Mucosa of rectum (tissue), 2 donors: Measurements from ENCODE around the gene ATP4B.

Experiments
- H3K27ac ChIP-seq, 2 donors: one replicate each; pipeline ENCODE4 v1.7.0; 2013; ENCODE audit warnings: inconsistent platforms in 2 of 2, low read depth in 2 of 2, low read length in 2 of 2
- H3K27me3 ChIP-seq, 2 donors: one replicate each; pipeline ENCODE4 v1.7.0; 2013; ENCODE audit warnings: low read length in 2 of 2; ENCODE audit not compliant: control insufficient read depth in 2 of 2, insufficient read depth in 2 of 2
- H3K36me3 ChIP-seq, 2 donors: one replicate each; pipeline ENCODE4 v1.7.0; 2013; ENCODE audit warnings: low read length in 2 of 2; ENCODE audit not compliant: control insufficient read depth in 2 of 2, insufficient read depth in 2 of 2
- H3K4me1 ChIP-seq, 2 donors: one replicate each; pipeline ENCODE4 v1.7.0; 2013; ENCODE audit warnings: low read length in 2 of 2, mild to moderate bottlenecking in 1 of 2; ENCODE audit not compliant: control insufficient read depth in 2 of 2, insufficient read depth in 2 of 2
- H3K4me3 ChIP-seq, 2 donors: one replicate each; pipeline ENCODE4 v1.7.0; 2013; ENCODE audit warnings: low read length in 2 of 2
- H3K9ac ChIP-seq, 2 donors: one replicate each; pipeline ENCODE4 v1.7.0; 2013; ENCODE audit warnings: low read length in 2 of 2, low read depth in 1 of 2, mild to moderate bottlenecking in 1 of 2
- H3K9me3 ChIP-seq, 2 donors: one replicate each; pipeline ENCODE4 v1.7.0; 2013; ENCODE audit warnings: low read length in 2 of 2; ENCODE audit not compliant: control insufficient read depth in 2 of 2
- donor health status: healthy.
- donor health status: Normal muscosa, but diverticular disease.

ATP4B gene

DNA sequence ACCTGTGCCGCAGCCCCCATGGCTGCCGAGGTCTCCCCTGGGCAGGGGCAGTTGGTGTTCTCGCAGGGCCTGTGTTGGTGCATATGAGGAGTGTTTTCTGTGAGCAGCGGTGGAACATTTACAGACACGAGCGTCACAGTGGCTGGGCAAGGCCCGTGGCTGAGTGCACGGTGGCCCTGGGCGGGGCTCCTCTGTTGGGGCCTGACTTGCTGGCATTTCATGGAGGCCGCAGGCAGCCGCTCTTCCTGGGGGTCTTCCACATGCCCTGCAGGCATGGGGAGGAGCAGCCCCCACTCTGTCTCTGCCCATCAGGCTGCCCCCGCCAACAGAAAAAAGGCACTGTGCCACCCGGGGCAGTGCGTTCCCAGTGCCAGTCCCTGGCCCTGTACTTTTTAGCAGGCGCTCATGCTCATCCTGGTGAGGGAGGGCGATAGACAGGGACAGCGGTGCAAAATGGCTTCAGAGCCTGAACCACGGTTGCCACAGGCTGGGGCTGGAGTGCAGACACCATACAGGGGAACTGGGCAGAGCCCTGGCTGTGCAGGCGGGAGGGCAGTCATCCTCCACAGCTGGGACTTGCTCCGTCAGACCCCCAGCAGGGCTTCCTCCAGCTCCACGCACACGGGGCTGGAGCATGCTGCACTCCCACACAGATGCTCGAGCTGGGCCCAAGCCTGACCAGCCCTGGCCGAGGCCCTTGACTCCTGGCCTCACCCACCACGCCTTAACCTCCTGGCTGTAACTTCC lies 49.9 kb downstream of the ATP4B start:
- Histone ChIP-seq H3K9ac (no peak overlapping the region), H3K27me3 (no peaks in the 10 kb centered on the region), H3K36me3 (peaks cover 8 to 12% of the 10 kb centered on the region in 2 donors), H3K9me3 (no peaks in the 10 kb centered on the region), H3K4me1 (no peaks in the 10 kb centered on the region), H3K4me3 (no peak overlapping the region), H3K27ac (no peak overlapping the region)

DNA sequence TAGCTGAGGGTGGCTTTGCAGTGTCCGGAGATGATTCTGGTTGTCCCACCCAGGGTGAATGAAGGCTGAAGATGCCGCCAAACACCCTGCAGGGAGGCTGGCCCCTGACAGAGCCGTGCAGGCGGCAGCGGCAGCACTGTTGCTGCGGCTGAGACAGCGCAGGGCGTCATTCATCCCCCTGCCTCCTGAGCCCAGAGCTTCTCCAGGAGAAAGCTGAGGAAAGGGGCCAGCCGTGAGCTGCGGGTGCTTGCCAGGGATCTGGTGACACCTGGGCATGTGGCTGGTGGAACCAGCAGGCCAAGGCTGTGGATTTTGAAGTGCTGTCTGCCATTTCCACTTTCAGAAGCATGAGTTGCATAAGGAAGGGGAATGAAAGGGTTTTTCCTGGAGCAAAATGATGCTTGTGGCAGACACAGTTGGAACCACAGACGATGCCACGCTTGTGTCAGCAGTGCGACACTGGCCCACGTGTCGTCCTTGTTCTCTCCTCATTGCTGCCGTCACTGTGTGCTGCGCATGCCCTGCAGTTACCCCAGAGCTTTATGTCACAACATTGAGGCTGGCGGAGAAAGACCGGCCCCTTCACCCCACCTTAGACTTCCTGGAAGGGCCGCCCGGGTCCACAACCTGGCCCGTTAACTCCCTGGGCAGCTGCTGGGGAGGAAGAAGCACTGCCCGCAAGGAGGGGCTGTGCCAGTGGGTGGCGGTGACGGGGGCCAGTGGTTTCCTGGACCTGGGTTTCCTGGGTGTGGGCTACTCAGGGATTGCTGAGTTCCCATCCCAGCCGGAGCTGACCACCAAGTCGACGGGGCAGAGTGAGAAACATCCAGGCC lies 50.7 kb downstream of the ATP4B start:
- no peaks in the 10 kb centered on the region for H3K27me3 ChIP-seq
- peaks cover 8 to 10% of the 10 kb centered on the region in 2 donors for H3K36me3 ChIP-seq
- H3K4me3 ChIP-seq: no peak overlapping the region
- H3K4me1 ChIP-seq: no peaks in the 10 kb centered on the region
- H3K9me3 ChIP-seq: no peaks in the 10 kb centered on the region
- no peak overlapping the region for H3K9ac ChIP-seq
- no peak overlapping the region for H3K27ac ChIP-seq

DNA sequence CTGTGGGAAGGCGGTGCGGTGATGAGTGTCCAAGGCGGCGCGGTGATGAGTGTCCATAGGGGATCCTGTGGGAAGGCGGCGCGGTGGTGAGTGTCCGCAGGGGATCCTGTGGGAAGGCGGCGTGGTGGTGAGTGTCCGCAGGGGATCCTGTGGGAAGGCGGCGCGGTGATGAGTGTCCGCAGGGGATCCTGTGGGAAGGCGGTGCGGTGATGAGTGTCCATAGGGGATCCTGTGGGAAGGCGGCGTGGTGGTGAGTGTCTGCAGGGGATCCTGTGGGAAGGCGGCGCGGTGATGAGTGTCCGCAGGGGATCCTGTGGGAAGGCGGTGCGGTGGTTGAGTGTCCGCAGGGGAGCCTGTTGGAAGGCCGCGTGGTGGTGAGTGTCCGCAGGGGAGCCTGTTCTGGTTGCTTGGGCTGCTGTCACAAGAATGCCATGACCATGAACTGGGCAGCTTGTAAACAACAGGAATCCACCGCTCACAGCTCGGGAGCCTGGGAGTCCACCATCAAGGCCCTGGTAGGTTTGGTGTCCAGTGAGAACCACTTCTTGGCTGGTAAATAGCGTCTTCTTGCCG lies 52.0 kb downstream of the ATP4B start:
- no peak overlapping the region for H3K27ac ChIP-seq
- H3K4me3 ChIP-seq: no peak overlapping the region
- no peaks in the 10 kb centered on the region for H3K4me1 ChIP-seq
- peaks cover 3 to 6% of the 10 kb centered on the region in 2 donors for H3K36me3 ChIP-seq
- no peaks in the 10 kb centered on the region for H3K27me3 ChIP-seq
- H3K9me3 ChIP-seq: no peaks in the 10 kb centered on the region
- no peak overlapping the region for H3K9ac ChIP-seq

DNA sequence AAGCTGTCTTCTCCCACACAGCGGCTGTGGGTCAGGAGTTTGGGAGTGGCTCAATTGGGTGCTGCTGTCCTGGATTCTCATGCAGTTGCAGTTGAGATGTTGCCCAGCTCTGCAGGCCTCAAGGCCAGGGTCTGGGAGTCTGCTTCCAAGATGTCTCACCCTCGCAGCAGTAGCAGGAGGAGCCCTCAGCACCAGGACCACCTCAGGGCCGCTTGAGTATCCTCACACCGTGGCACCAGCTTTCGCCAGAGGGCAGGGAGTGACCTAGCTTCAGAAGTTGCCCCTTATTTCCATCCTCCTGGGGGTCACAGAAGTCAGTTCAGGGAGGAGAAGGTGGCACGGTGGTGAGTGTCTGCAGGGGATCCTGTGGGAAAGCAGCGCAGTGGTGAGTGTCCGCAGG lies 52.5 kb downstream of the ATP4B start:
- Histone ChIP-seq H3K27ac (no peak overlapping the region), H3K4me3 (no peak overlapping the region), H3K9ac (no peak overlapping the region), H3K27me3 (no peaks in the 10 kb centered on the region), H3K36me3 (peaks cover 3 to 6% of the 10 kb centered on the region in 2 donors), H3K4me1 (no peaks in the 10 kb centered on the region), H3K9me3 (no peaks in the 10 kb centered on the region)

DNA sequence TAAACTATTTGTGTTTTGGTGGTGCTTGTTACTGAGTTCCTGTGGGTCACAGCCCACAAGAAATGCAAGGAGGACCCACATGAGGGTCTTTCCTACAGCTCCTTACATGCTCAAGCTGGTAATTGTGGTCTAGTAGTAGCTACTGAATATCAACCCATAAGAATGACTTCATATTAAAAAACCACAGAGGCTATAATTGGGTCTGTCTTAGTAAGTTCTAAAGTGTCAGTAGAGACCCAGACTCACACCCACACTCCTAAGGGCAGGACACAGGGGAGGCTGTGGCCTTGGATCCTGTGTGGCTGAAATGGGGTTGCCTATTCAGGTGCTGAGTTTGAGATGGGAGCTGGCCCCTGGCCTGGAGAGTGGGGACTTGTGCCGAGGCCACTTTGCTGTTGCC lies 53.8 kb downstream of the ATP4B start:
- no peak overlapping the region for H3K9ac ChIP-seq
- no peaks in the 10 kb centered on the region for H3K9me3 ChIP-seq
- H3K27me3 ChIP-seq: no peaks in the 10 kb centered on the region
- no peaks in the 10 kb centered on the region for H3K4me1 ChIP-seq
- no peak overlapping the region for H3K27ac ChIP-seq
- peaks cover 4% of the 10 kb centered on the region in 2 donors for H3K36me3 ChIP-seq
- H3K4me3 ChIP-seq: no peak overlapping the region

DNA sequence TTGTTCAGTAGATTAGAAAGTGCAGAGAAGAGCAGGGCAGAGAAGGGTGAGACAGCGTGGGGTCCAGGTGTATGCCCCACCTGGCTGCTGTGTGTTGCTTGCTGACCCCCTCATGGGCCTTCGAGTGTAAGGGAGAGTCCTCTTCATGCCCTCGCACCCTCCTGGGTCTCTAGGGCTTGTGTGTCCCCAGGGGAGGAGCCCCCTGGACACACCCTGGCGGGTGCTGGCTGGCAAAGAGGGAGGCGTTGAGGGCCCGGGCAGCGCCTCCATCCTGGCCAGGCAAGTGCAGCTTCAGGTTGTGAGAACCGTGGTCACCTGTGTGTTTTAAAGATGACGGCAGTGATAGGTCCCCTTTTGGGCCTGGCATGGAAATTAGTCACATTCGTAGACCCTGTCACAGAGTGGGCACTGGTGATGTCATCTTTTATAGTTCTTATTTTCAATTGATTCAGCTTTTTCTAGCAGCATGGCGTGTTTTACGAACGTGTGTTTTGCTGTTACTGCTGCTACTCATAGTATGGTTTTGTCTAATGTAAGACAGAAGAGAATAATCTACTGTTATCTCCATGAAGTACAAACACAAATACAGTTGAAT lies 54.8 kb downstream of the ATP4B start:
- no peaks in the 10 kb centered on the region for H3K4me1 ChIP-seq
- H3K27ac ChIP-seq: no peak overlapping the region
- H3K27me3 ChIP-seq: no peaks in the 10 kb centered on the region
- H3K4me3 ChIP-seq: no peak overlapping the region
- H3K9me3 ChIP-seq: no peaks in the 10 kb centered on the region
- no peak overlapping the region for H3K9ac ChIP-seq
- H3K36me3 ChIP-seq: peaks cover 4% of the 10 kb centered on the region in 2 donors

DNA sequence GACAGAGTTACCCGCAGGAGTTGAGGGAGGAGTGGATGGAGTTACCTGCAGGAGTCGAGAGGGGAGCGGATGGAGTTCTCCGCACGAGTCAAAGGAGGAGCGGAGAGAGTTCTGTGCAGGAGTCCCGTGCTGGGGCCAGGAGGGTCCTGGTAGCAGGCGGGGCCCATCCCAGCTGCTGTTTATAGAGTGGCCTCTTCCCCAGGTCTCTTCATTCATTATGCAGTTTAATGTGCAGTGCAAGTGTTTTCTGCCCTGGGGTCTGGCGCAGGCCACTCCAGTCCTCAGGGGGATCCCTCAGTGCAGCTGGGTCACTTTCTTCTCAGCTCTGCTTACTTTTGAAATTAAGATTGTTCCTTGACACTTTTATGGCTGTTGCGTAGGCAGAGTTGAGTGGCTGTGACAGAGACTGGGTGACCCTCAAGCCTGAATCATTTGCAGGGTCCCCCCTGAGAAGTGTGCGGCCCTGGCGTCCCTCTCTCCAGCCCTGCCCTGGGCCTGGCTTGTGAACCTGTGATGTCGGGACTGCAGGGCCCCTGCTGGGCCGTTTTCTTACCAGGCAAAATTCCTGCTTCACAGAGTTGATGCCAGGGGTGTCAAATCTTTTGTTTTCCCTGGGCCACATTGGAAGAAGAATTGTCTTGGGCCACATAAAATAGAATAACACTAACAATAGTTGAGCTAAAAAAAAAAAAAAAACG lies 55.6 kb downstream of the ATP4B start:
- Histone ChIP-seq H3K36me3 (peaks cover 6 to 12% of the 10 kb centered on the region in 2 donors), H3K4me3 (no peak overlapping the region), H3K4me1 (no peaks in the 10 kb centered on the region), H3K9ac (no peak overlapping the region), H3K27ac (no peak overlapping the region), H3K27me3 (no peaks in the 10 kb centered on the region), H3K9me3 (no peaks in the 10 kb centered on the region)

DNA sequence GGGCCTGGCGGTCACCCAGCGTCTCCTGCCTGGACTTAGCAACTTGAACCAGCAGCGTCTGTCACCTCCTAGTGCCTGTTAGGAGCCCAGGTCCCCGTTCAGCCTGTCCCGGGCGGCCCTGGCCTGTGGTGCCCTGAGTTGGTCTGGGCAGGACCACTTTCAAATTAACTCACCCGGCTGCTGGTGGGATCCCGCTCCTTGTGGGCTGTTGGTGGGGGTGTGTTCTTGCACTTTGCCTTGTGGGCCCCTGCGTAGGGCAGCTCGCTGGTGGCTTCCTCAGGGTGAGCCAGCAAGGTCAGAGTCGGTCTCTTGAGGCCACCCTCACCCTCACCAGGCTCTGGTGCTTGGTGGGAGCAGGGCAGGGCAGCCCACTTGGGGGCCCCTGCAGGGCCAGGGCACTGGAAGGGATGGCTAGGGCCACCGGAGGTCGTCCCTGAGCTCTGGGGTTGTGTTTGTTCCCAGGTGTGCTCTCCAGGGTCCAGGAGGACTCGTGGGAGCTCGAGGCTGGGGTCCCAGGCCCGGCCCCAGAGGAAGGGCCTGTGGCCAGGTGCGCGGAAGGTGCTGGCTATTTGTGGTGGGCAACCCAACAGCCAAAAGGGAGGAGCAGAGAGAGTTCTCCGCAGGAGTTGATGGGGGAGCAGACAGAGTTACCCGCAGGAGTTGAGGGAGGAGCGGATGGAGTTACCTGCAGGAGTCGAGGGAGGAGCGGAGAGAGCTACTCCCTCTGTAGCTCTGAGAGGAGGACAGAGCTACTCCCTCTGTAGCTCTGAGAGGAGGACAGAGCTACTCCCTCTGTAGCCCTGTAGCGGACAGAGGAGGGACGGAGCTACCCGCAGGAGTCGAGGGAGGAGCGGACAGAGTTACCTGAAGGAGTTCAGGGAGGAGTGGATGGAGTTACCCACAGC lies 56.6 kb downstream of the ATP4B start:
- Histone ChIP-seq H3K4me1 (no peaks in the 10 kb centered on the region), H3K4me3 (no peak overlapping the region), H3K9me3 (no peaks in the 10 kb centered on the region), H3K36me3 (peaks cover 9 to 19% of the 10 kb centered on the region in 2 donors), H3K9ac (no peak overlapping the region), H3K27ac (no peak overlapping the region), H3K27me3 (no peaks in the 10 kb centered on the region)

DNA sequence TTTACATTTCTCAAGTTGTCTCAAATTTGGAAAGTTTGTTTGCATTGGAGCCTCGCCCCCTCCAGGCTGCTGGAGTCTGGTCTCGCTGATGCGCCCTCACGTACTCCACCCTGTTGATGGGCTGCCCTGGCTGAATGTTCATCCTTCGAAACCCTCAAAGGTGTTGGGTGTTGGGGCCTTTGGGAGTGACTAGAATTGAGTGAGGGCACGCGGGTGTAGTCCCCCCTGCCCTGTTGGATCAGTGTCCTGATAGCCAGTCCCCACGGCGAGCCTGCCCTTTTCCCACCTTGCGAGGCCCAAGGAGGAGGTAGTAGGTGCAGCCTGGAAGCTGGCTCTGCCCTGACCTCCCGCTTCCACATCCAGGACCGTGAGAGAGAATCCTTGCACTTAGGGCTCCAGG lies 58.6 kb downstream of the ATP4B start:
- Histone ChIP-seq H3K4me3 (no peak overlapping the region), H3K27me3 (no peaks in the 10 kb centered on the region), H3K27ac (no peak overlapping the region), H3K9ac (no peak overlapping the region), H3K9me3 (no peaks in the 10 kb centered on the region), H3K4me1 (no peaks in the 10 kb centered on the region), H3K36me3 (peaks cover 17 to 23% of the 10 kb centered on the region in 2 donors)
